GM10266 (cell line): ENCODE data around the gene ARMC9.

Experiments
- DNase-seq: peaks from one replicate; pipeline ENCODE4 v3.0.0; 2012; ENCODE audit errors: extremely low spot score
- TF ChIP-seq, protein P1 (sequence below): IDR thresholded peaks from 2 replicates; pipeline ENCODE4 v1.5.1; 2012; ENCODE audit warnings: mild to moderate bottlenecking, low read depth; ENCODE audit not compliant: control insufficient read depth, insufficient read depth; ENCODE audit errors: missing control alignments

ARMC9 gene

DNA sequence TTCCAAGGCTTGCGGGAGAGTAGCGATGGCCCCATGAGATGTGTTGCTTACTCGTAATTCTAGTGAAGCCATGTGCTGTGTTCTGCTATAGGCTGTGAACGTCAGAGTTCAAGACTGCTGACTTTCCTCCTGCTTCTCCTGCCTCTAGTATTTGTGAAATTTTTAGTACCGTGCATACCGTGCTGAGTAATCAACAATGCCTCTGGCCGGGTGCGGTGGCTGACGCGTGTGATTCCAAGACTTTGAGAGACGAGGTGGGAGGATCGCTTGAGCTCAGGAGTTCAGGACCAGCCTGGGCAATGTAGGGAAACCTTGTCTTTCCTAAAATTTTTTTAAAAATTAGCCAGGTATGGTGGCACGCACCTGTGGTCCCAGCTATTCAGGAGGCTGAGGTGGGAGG, 137.2 kb downstream of the ARMC9 start:
- no peak for DNase-seq
- TF ChIP-seq, protein P1, sequence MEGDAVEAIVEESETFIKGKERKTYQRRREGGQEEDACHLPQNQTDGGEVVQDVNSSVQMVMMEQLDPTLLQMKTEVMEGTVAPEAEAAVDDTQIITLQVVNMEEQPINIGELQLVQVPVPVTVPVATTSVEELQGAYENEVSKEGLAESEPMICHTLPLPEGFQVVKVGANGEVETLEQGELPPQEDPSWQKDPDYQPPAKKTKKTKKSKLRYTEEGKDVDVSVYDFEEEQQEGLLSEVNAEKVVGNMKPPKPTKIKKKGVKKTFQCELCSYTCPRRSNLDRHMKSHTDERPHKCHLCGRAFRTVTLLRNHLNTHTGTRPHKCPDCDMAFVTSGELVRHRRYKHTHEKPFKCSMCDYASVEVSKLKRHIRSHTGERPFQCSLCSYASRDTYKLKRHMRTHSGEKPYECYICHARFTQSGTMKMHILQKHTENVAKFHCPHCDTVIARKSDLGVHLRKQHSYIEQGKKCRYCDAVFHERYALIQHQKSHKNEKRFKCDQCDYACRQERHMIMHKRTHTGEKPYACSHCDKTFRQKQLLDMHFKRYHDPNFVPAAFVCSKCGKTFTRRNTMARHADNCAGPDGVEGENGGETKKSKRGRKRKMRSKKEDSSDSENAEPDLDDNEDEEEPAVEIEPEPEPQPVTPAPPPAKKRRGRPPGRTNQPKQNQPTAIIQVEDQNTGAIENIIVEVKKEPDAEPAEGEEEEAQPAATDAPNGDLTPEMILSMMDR = no peak

DNA sequence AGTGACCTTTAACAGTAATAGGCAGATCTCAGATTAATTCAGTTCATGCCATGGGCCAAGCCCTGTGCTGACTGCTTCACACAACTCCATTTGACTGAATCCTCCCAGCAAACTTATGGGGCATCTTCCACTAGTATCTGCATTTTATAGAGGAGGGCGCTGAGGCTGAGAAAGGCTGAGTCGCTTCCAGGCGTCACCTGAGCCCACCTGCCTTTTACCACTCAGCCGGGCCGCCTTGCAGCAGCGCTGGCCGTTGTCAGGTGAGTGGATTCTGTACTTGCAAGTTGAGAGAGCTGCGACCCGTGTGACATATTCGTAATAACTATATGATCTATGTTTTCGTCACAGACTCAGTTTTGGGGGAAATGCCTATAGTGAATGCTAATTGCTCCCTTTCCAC, 137.8 kb downstream of the ARMC9 start:
- DNase-seq = no peak
- TF ChIP-seq, protein P1 = no peak

DNA sequence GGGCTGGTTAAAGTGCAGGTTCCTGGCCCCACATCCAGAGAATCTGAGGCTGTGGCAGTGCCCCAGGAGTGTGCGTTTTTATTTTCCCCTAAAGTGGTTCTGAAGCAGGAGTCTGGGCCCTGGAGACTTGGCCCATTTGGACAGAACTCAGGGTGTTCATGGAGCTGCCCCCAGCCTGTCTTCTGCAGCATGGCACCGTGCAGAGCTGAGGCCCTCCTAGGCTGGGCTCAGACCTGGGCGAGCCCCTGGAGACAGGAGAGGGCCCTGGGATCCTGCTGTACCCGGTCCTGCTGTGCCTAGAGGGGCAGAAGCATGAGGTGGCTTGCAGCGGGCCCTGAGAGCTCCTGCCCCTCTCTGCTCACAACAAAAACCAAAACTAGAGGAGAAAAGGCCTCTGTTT, 138.3 kb downstream of the ARMC9 start:
- no peak for DNase-seq
- TF ChIP-seq, protein P1 = no peak

DNA sequence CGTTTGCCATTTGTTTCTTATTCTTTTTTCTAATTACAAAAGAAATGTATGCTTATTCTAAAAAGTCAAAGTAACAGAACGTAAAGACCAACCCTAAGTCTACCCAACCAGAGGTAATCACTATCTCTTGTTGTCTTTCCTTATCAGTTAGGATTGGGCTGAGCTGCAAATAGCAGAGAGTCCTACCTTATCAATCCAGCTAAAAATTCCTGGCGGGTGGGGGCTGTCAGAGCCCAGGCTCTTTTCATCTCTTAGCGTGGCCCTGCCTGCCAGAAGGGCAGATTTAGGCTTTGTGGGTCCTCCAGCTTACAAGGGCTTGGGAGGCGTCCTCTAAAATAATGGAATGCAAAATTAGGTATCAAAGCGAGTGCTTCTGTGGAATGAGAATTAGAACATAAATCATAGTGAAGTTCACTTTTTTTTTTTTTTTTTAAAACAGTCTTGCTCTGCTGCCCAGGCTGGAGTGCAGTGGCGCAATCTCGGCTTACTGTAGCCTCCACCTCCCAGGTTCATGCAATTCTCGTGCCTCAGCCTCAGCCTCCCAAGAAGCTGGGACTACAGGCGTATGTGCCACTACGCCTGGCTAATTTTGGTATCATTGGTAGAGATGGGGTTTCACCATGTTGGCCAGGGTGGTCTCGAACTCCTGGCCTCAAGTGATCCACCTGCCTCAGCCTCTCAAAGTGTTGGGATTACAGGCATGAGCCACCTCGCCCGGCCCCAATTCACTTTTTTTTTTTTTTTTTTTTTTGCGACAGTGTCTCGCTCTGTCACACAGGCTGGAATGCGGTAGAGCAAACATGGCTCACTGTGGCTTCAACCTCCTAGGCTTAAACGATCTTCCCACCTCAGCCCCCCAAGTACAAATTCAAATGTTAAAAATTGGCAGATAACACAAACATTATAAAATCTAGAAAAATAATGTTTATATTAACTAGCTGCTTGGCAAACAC, 139.7 kb downstream of the ARMC9 start:
- DNase-seq = no peak
- TF ChIP-seq, protein P1 = no peak

DNA sequence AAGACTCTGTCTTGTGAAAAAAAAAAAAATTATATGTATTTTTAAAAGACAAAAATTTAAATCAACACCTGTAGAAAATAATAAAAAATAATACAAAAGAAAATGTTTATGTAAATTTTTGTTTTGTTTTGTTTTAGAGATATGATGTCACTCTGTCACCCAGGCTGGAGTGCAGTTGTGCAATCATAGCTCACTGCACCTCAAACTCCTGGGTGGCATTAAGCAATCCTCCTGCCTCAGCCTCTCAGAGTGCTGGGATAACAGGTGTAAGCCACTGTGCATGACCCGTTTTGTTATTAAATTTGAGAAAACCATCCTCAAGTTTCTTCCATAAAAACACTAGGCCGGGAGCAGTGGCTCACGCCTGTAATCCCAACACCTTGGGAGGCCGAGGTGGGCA, 140.9 kb downstream of the ARMC9 start:
- TF ChIP-seq, protein P1 = no peak

DNA sequence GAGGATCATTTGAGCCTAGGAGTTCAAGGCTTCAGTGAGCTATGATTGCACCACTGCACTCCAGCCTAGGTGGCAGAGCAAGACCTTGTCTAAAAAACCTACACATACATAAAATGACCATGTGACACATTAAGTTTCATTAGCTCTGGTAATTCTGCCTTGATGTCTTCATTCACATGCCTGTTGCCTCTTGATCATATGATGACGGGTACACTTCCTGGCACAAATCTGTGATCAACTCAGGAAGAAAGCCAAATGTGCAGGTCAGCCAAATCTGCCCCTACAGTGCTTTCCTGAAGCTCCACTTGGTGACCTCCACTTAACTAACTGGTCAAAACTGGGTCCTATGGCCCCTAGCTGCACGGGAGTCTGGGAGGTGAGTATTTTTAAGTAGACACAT, 142.7 kb downstream of the ARMC9 start:
- TF ChIP-seq, protein P1 = no peak
- no peak for DNase-seq

More for the DNA sequence above, 140.9 kb downstream of the ARMC9 start:
- no peak for DNase-seq

DNA sequence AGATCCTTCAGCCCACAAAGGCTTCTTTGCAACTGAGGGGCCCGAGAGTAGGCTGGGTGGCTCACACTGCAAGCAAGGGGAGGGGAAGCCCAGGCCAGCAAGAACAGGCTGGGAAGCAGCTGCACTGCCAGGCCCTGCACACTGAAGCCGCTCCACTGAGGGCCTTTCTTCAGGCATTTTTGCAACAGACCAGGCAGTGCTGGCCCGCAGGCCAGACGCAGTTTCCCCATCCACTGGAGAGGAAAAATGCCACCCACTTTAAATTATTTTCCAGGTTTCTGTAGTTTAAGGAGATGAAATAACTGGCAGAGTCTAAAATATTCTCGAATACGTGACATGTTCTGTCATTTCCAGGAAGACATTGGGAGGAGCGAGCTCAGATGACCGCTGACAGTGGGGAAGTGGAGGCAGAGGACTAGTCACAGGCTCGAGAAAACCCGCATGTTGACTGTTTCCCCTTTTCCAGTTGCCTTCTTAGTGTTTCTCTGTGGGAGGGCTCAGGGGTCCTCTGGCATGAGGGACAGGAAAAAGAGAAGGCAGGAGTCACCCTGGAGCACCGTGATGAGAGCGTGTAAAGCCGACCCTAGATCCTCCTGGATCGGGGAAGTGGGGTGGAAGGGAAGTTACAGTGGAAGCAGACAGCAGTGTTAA, 143.8 kb downstream of the ARMC9 start:
- DNase-seq = no peak
- TF ChIP-seq, protein P1 = no peak
